GM21526 (cell line): Measurements from ENCODE around the gene PERM1.

Source experiments
- ATAC-seq: cut with Tn5 transposase; IDR thresholded peaks from one replicate; pipeline ENCODE4 v1.9.1; 2021; ENCODE audit warnings: moderate library complexity; ENCODE audit not compliant: unreplicated experiment, low FRiP score

PERM1 gene

DNA sequence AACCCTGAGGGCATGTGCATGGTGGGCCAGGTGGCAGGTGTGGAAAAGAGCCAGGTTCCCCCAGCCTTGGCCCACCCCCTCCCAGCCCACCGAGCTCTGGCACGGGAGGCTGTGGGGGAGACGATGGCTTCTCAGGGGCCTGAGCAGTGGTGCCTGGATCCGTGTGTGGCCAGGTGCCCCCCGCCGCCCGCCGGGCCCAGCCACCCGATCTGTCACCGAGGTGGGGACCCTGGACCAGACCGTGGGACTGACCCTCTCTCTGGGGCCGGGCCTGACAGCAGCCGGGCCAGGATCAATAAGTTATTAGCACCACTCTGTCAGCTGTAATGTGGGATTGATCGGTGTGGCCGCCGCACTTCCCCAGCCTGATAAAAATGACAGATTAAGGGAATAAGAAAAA is 44.4 kb downstream of the PERM1 start:
- no peak for ATAC-seq

DNA sequence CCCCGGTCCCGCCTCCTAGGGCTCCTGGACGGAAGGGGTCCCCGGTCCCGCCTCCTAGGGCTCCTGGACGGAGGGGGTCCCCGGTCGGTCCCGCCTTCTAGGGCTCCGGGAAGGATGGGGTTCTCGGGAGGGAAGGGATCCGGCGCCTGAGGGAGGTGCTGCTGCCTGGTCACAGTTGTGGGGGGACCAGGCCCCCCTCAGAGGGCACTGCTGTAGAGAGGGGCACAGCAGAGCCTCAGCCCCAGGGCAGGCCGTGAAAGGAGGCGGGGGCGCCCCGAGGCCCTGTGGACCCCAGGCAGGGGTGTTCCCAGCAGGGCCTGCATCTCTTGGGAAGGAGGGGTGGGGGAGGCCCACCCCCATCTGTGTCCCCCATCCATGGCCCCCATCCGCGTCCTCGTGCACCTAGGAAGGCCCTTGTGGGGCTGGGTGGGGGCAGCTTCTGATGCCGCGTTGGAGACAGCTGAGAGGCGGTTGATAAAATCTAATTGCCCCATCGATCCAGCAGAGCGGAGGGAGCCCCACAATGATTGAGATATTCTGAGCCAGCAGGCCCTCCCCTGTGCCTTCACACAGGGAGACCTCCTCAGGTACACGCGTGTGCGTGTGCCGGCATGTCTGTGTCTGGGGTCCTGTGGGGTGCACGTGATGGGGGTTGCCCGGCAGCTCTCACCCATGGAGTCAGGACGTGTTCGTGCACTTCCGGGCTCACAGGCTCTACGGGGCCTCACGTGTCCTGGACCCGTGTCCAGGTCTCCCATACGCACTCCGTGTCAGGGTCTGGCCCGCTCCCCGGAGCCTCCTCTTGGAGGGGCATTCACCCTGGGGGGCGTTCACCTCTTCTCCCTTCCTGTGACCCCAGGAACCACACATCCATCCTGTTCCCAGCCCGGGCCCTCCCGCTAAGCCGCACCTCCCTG is 45.3 kb downstream of the PERM1 start:
- ATAC-seq = no peak

GRCh38 chr1:935751-936231 is 46.1 kb downstream of the PERM1 start:
- ATAC-seq = no peak

- ATAC-seq = no peak
Measured at GRCh38 chr1:934991-935750, 46.7 kb downstream of the PERM1 start.

- ATAC-seq = no peak
Measured at GRCh38 chr1:933603-933940, 48.3 kb downstream of the PERM1 start.

DNA sequence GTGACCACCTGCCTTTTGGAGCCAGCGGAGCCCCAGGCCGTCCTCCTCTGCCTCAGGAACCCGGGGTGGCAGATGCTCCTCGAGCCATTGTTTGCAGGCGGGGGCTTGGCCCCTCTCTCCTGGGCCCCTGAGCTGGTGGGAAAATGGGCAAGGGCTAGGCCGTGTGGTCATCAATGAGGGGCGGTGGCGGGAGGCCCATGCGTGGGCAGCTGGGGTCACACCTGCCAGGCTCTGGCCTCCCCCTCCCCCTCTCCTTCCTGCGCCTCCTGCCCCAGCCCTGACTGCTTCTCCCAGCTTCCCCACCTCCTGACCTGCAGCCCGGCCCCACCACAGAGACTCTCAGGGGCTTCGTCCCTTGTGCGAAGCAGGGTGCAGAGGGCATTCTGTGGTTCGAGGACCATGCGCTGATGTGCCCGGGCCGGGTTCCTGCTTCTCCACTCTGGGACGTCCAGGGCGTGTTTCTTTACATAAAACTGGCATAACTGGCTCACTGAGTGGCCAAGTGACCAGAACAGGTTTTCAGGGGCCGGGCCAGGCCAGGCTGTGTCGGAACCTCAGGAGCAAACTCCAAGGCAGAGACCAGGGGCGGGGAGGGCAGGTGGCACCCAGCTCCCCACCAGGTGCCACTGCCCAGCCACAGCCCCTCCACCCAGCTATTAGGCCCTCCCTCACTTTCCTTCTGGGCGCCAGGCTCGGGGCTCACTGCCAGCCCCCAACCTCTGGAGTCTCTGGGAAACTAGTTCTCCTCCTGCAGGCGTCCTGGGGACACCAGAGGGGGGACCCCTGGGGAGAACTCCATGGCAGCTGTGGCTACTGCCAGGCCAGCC is 48.9 kb downstream of the PERM1 start:
- ATAC-seq = no peak

DNA sequence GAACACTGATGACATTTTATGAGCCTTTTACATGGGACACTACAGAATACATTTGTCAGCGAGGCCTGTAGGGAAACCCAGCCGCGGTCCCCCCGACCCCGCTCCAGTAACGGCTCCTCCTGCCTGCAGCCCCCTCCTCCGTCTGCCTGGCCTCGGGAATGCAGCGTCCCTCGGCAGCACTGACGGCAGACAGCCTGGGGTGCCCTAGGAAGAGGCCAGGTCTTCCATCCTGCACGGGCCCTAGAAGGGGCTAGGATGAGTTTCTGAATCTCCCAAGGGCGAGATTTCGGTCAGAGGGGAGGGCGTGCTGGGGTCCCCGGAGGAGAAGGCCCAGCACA is 49.8 kb downstream of the PERM1 start:
- ATAC-seq = no peak

DNA sequence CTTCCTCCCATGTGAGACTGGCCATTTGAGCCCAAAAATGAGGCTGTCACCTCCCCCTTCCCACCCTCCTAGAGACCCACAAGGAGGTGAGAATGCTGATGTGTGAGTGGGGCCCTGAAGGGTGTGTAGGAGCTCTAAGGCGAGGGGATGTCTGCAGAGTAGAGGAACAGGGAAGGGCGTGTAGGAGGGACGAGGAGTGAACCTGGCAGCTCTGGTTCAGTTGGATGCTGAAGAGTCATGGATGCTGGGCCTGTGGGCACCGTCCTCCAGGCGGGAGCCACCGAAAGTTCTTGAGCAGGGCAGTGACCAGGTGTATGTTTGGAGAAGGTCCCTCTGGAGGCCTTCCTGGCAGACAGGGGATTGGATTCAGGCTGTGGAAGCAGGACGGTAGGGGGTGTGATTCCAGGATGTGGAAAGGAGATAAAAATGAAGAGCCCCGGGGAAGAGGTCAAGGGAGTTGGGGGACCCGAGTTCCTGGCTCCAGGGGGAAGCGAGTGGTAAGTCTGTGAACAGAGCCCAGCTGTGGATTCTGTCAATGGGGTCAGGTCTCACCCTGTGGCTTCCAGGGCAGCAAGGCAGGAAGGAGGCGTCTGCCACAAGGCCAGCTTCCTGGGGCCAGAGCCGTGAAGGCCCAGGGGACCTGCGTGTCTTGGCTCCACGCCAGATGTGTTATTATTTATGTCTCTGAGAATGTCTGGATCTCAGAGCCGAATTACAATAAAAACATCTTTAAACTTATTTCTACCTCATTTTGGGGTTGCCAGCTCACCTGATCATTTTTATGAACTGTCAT is 50.3 kb downstream of the PERM1 start:
- no peak for ATAC-seq

DNA sequence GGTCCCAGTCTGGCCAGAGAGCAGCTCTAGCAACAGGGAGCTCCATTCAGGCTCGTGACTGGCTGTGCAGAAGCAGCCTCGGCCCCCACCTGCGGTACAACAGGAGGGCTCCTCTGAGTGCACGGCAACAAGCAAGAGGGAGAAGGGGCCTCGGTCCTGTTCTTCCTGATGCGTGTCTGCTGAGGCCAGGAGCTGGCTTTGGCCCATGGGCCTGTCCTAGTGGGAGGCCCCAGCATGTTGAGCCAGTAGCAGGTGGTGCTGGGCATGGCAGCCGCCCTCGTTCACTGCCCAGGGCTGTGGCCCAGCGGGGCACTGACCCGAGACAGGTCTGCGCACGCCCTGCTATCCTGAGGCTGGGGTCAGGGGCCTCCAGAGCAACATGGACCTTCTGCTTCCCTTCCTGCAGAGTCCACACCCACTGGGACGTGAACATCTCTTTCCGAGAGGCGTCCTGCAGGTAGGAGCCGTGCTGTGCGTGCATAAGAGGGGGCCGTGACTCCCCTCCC is 51.2 kb downstream of the PERM1 start:
- ATAC-seq = no peak

DNA sequence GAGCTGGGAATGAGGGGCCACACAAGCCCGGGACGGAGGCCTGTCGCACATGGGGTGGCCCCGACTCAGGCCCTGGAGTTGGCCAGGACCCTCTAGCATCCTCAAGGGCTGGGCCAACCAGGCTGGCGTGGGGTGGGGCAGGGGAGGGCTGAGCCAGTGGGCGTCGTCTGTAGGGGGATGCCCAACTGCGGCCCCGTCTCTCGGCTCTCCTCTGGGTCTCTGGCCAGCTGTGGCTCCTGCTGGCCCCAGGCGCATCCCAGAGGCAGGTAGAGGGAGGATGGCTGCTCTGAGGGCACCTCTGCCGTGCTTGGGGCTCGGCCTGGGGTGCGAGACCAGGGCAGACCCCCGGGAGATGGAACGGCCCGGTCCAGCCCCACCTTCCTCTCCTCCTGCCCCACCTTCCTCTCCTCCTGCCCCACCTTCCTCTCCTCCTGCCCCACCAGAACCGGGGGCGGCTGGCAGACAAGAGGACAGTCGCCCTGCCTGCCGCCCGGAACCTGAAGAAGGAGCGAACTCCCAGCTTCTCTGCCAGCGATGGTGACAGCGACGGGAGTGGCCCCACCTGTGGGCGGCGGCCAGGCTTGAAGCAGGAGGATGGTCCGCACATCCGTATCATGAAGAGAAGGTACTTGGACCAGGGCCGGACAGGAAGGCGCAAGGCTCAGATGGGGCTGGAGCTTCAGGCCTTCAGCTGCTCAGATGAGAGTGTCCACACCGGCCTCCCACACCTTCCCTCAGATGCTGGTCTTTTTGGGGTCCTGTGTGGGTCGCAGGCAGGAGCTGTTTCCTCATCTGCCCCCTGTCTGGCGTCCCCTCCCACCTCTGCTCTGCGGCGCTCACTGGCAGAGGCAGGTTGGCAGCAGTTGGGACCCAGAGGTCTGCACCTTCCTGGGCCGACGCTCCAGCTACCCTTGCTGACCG is 51.9 kb downstream of the PERM1 start:
- no peak for ATAC-seq

GRCh38 chr1:928825-929661 is 52.9 kb downstream of the PERM1 start:
- no peak for ATAC-seq

DNA sequence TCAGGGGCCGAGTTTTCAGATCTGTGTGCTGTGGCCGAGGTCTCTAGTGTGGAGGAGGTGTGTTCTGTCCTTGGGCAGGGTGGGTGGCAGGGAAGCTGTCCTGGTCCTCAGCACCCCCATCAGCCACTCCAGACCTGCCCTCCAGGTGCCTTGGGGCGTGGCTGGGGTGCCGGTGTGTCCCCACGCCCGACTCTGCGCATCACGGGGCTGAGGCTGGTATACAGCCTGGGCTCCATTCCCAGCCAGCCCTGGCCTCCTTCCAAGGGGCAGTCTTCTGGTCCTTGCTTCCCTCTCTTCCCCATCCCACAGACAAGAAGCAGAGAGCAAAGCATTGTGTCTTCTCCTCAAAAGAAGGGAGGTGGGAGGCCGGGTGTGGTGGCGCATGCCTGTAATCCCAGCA is 54.1 kb downstream of the PERM1 start:
- ATAC-seq = no peak

DNA sequence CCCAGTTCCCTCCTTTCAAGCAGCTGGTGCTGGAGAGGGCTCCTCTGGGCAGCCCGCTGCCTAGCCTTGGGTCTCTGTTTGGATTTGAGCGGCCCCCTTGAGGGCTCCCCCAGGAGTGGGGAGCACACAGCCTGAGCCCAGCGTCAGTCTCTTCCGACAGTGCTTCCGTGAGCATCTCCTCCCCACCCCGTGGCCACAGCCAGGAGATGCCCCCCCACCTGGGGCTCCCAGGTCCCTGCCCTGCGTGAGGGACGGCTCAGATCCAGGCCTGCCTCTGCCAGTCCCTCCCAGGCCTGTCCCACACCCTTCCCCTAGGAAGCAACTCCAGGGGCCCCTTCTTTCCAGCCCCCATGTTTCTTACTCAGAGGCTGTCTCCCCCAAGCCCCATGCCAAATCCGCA is 54.7 kb downstream of the PERM1 start:
- ATAC-seq = no peak

DNA sequence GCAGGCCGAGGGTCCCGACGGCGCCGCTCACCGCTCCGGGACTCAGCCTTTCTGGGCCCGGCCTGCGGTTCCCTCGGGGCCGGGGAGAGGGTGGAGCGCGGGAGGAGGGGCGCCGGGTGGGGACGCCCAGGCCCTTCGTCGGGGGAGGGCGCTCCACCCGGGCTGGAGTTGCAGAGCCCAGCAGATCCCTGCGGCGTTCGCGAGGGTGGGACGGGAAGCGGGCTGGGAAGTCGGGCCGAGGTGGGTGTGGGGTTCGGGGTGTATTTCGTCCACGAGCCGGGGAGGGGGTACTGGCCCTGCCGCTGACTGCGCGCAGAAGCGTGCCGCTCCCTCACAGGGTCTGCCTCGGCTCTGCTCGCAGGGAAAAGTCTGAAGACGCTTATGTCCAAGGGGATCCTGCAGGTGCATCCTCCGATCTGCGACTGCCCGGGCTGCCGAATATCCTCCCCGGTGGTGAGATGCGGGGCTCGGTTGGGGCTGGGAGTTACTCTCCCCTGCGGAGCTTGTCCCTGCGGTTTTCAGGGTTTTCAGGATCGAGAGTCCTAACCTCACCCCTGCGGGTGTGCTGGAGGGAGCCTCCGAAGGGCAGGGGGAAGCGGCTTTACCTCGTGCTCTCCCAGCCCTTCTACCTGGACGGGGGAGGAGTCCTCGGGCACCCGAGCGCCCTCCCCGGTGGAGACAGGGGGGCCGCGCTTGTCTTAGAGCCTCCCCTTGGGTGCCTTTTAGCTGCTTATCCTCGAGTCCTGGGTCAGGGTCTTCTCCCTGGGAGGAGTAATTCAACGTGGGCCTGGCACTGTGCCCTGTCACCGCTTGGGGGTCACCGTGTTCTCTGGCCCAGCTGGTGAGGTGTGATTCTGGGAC is 56.1 kb downstream of the PERM1 start:
- no peak for ATAC-seq
